MCF 10A (cell line): ENCODE results near the gene FMO2. TPM values are rescaled to one million over a fixed set of nuclear protein-coding genes. Genes with fewer than 3 reads are reported as not detected.
"Not testable (repeated sequence)": the region's sequence is repeated elsewhere in the genome, so short reads cannot be mapped to it uniquely, and the experiment has no call there.

Experiments used
- BruUV-seq: library from RNA; stranded (reverse); fragments of 400-500 nt; replicated peaks from 2 replicates; lab custom pipeline; 2021; lab: Mats Ljungman, UMichigan
- CTCF ChIA-PET: fragments of 300-600 bp; sonication (Branson Sonifier 250); formaldehyde crosslinking; extraction: SDS; loops from one replicate; lab custom pipeline; 2021; ENCODE audit warnings: antibody characterized with exemption, inconsistent platforms; lab: Yijun Ruan, JAX
- POLR2A ChIA-PET: fragments of 300-600, 350-650 bp; sonication (Branson Sonifier 250); formaldehyde crosslinking; extraction: SDS; loops from one replicate; lab custom pipeline; 2020; ENCODE audit warnings: antibody characterized with exemption, inconsistent platforms; lab: Yijun Ruan, JAX
- DNase-seq: peaks from one replicate; pipeline ENCODE4 v3.0.0-alpha.2; 2018; ENCODE audit not compliant: unreplicated experiment
- H3K27ac Mint-ChIP-seq: one replicate; pipeline ENCODE4 v1.8.0; 2022; ENCODE audit warnings: mild to moderate bottlenecking, low read depth, mixed read lengths; ENCODE audit not compliant: unreplicated experiment
- H3K27me3 Mint-ChIP-seq: one replicate; pipeline ENCODE4 v1.8.0; 2022; ENCODE audit warnings: mixed read lengths; ENCODE audit not compliant: insufficient read depth, unreplicated experiment
- H3K36me3 Mint-ChIP-seq: one replicate; pipeline ENCODE4 v1.8.0; 2022; ENCODE audit warnings: mild to moderate bottlenecking, moderate library complexity, mixed read lengths; ENCODE audit not compliant: insufficient read depth, unreplicated experiment
- H3K4me1 Mint-ChIP-seq: one replicate; pipeline ENCODE4 v1.8.0; 2022; ENCODE audit warnings: mixed read lengths; ENCODE audit not compliant: insufficient read depth, unreplicated experiment
- H3K4me3 Mint-ChIP-seq: one replicate; pipeline ENCODE4 v1.8.0; 2022; ENCODE audit warnings: mild to moderate bottlenecking, moderate library complexity, mixed read lengths; ENCODE audit not compliant: unreplicated experiment
- H3K9me3 Mint-ChIP-seq: one replicate; pipeline ENCODE4 v1.8.0; 2022; ENCODE audit warnings: mixed read lengths; ENCODE audit not compliant: unreplicated experiment
- intact Hi-C: fragments of 100-400 bp; cut with micrococcal nuclease; formaldehyde crosslinking; loops from 2 replicates; pipeline ENCODE4 v1.14.1; 2022
- total RNA-seq: library from RNA; stranded (reverse); gene quantifications from 2 replicates; pipeline ENCODE4 v1.2.3, GENCODE V29; 2022
- TF ChIP-seq, protein P1 (sequence below): fragments of 200-600 bp; IDR thresholded peaks from one replicate; pipeline ENCODE4 v1.8.0; 2022; ENCODE audit warnings: antibody characterized with exemption, mild to moderate bottlenecking; ENCODE audit not compliant: unreplicated experiment

The FMO2 gene
- total RNA-seq, 1 experiment from 2014 or later, result not detected

GRCh38 chr1:171220581-171221054 is 35.5 kb downstream of the FMO2 start:
- POLR2A ChIA-PET, result interaction anchor here (0.6 to 0.7 kb wide), 2 partner anchors 21 to 264 kb away, joined by 3 read pairs; no protein-coding TSS in a partner anchor
- no peaks in the 10 kb centered on the region for H3K36me3 Mint-ChIP-seq
- H3K27me3 Mint-ChIP-seq, result no peaks in the 10 kb centered on the region
- no TSS peak for BruUV-seq
- intact Hi-C loops, result no loop called here
- CTCF ChIA-PET, result interaction anchor here (0.6 to 9.4 kb wide), 8 partner anchors 23 to 375 kb away, joined by 3 to 181 read pairs (median 4); partner anchors contain the start of genes FMO1 and FMO4
- peak overlapping the region; percentile 98 for H3K27ac Mint-ChIP-seq
- TF ChIP-seq, protein P1, sequence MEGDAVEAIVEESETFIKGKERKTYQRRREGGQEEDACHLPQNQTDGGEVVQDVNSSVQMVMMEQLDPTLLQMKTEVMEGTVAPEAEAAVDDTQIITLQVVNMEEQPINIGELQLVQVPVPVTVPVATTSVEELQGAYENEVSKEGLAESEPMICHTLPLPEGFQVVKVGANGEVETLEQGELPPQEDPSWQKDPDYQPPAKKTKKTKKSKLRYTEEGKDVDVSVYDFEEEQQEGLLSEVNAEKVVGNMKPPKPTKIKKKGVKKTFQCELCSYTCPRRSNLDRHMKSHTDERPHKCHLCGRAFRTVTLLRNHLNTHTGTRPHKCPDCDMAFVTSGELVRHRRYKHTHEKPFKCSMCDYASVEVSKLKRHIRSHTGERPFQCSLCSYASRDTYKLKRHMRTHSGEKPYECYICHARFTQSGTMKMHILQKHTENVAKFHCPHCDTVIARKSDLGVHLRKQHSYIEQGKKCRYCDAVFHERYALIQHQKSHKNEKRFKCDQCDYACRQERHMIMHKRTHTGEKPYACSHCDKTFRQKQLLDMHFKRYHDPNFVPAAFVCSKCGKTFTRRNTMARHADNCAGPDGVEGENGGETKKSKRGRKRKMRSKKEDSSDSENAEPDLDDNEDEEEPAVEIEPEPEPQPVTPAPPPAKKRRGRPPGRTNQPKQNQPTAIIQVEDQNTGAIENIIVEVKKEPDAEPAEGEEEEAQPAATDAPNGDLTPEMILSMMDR, result no peak
- no peaks in the 10 kb centered on the region for H3K9me3 Mint-ChIP-seq
- H3K4me3 Mint-ChIP-seq, result peak overlapping the region; percentile 70
- no peak for DNase-seq
- H3K4me1 Mint-ChIP-seq, result peaks cover 61% of the 10 kb centered on the region

DNA sequence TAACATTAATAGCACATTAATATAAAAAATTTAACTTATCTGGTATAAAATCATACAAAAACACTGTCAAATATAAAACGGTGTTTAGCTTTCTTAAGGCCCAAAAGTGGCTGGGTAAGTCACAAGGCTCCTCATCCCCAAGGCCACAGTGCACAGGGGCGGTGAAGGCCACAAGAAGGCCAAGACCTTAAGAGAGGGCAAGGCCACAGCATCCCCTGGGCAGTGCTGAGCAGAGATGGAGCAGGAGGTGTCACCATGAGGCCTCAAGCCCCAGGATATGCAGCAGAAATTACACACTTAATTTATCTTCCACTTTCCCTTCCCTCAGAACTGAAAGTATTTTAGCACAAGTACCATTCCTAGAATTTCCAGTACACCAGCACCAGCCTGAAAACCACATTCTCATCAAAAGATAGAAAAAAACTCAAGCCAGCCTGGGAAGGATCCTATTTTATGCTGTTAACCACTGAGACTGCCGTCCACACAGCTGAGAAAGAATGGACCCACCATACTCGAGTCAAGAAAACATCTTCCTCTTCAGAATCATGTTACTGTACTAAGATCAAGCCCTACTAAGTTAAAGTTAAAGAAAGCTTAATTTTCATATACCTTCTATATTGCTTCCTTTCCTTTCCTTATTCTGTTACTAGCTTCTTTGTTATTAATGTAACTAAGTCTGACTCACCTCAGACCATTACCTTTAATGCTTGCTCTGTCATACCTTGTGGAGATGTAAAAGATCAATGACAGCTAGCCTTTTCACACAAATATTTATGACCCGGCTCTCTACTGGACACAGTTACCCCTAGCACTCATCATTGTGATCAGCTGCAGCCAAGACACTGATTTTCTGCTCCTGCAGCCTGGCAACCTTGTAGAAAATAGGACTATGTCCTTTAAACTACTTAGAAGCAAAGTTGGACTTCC is 36.8 kb downstream of the FMO2 start:
- Mint-ChIP-seq H3K4me3 (no peak overlapping the region), H3K27me3 (no peaks in the 10 kb centered on the region), H3K9me3 (no peaks in the 10 kb centered on the region), H3K36me3 (no peaks in the 10 kb centered on the region), H3K4me1 (peaks cover 61% of the 10 kb centered on the region), H3K27ac (peak overlapping the region; percentile 82)
- TF ChIP-seq, protein P1, result no peak
- BruUV-seq, result no TSS peak
- DNase-seq, result no peak
- POLR2A ChIA-PET, result interaction anchor here (0.6 to 1.1 kb wide), 6 partner anchors 17 to 1927 kb away, joined by 3 to 4 read pairs (median 3); partner anchors contain the start of gene FMO4
- CTCF ChIA-PET, result interaction anchor here (0.5 to 9.4 kb wide), 10 partner anchors 21 to 914 kb away, joined by 3 to 181 read pairs (median 5); partner anchors contain the start of genes FMO1 and FMO4
- intact Hi-C loops, result no loop called here

GRCh38 chr1:171222936-171223335 is 37.8 kb downstream of the FMO2 start:
- ChIA-PET CTCF (interaction anchor here (0.6 to 9.4 kb wide), 10 partner anchors 9 to 256 kb away, joined by 3 to 181 read pairs (median 5); partner anchors contain the start of genes FMO1 and FMO4), POLR2A (interaction anchor here (0.6 to 1.1 kb wide), 3 partner anchors 31 to 91 kb away, joined by 3 to 4 read pairs (median 4); partner anchors contain the start of gene FMO4)
- DNase-seq, result no peak
- Mint-ChIP-seq H3K9me3 (no peaks in the 10 kb centered on the region), H3K4me1 (peaks cover 54% of the 10 kb centered on the region), H3K27me3 (no peaks in the 10 kb centered on the region), H3K27ac (peak overlapping the region; percentile 36), H3K4me3 (no peak overlapping the region), H3K36me3 (no peaks in the 10 kb centered on the region)
- no TSS peak for BruUV-seq
- intact Hi-C loops, result no loop called here
- TF ChIP-seq, protein P1, result no peak

DNA sequence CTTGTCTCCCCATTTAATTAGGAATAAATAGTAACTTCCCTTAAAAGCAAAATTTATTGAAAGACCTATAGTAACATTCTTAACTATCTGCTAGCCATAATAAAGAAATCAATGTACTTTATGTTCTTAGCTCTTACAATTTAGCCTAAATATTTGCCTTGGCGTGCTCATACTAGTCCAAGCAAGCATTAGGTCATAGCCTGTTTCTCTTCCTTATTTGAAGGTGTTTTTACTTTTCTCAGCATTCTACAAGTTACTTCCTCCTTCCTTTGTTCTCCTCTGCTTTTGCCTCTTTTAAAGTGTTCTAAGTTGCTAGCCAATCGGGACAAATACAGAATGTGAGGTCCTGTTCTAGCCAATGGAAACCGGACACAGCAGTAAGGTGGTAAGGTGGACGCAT is 39.2 kb downstream of the FMO2 start:
- H3K9me3 Mint-ChIP-seq, BruUV-seq, H3K36me3 Mint-ChIP-seq, H3K27me3 Mint-ChIP-seq, intact Hi-C loops, H3K4me3 Mint-ChIP-seq, DNase-seq: not testable (repeated sequence)
- CTCF ChIA-PET, result interaction anchor here (1.0 to 9.4 kb wide), 6 partner anchors 20 to 257 kb away, joined by 3 to 181 read pairs (median 22); partner anchors contain the start of gene FMO1
- Mint-ChIP-seq H3K27ac (peak overlapping the region; percentile 84), H3K4me1 (peaks cover 42% of the 10 kb centered on the region)
- POLR2A ChIA-PET, result interaction anchor here (0.7 kb wide), 1 partner anchor 369 kb away, joined by 3 read pairs; no protein-coding TSS in a partner anchor
